ENCODE results near the gene FBXO28. TPM values are rescaled to one million over a fixed set of nuclear protein-coding genes. Genes with fewer than 3 reads are reported as not detected.
A peak's percentile ranks its signal among the peaks of the same experiment; 100 is the strongest.

The FBXO28 gene
- total RNA-seq, 1 donor from 2014 or later: 51.8 TPM

GRCh38 chr1:224138198-224138597 lies 24.3 kb downstream of the FBXO28 start:
- DNase-seq (ENCODE audit: low spot score in 2 of 2) (no peak), FAIRE-seq (no peak)

GRCh38 chr1:224141693-224142092 lies 27.8 kb downstream of the FBXO28 start:
- DNase-seq (ENCODE audit: low spot score in 2 of 2) (no peak), FAIRE-seq (no peak)

GRCh38 chr1:224149709-224150108 lies 35.8 kb downstream of the FBXO28 start:
- DNase-seq (ENCODE audit: low spot score in 2 of 2): no peak
- FAIRE-seq: no peak

GRCh38 chr1:224151117-224151516 lies 37.2 kb downstream of the FBXO28 start:
- FAIRE-seq (no peak), DNase-seq (ENCODE audit: low spot score in 2 of 2) (no peak)

- no peak for DNase-seq (ENCODE audit: low spot score in 2 of 2)
- FAIRE-seq: no peak
Observed at GRCh38 chr1:224157316-224157715, 43.4 kb downstream of the FBXO28 start.

- DNase-seq (ENCODE audit: low spot score in 2 of 2) (no peak), FAIRE-seq (no peak)
Observed at GRCh38 chr1:224159541-224159940, 45.6 kb downstream of the FBXO28 start.

- FAIRE-seq: no peak
- no peak for DNase-seq (ENCODE audit: low spot score in 2 of 2)
Observed at GRCh38 chr1:224160171-224160682, 46.3 kb downstream of the FBXO28 start.

GRCh38 chr1:224162768-224163167 lies 48.9 kb downstream of the FBXO28 start:
- no peak for FAIRE-seq
- DNase-seq (ENCODE audit: low spot score in 2 of 2): no peak

- FAIRE-seq (no peak), DNase-seq (ENCODE audit: low spot score in 2 of 2) (no peak)
Observed at GRCh38 chr1:224163311-224163710, 49.4 kb downstream of the FBXO28 start.

- DNase-seq (ENCODE audit: low spot score in 2 of 2) (no peak), FAIRE-seq (no peak)
Observed at GRCh38 chr1:224168859-224169380, 55.0 kb downstream of the FBXO28 start.

GRCh38 chr1:224169718-224170270 lies 55.9 kb downstream of the FBXO28 start:
- FAIRE-seq (no peak), DNase-seq (ENCODE audit: low spot score in 2 of 2) (no peak)

GRCh38 chr1:224170343-224170742 lies 56.4 kb downstream of the FBXO28 start:
- DNase-seq (ENCODE audit: low spot score in 2 of 2) (no peak), FAIRE-seq (no peak)

- DNase-seq (ENCODE audit: low spot score in 2 of 2) (peak in 1 of 2 donors; percentile 24), FAIRE-seq (no peak)
Observed at GRCh38 chr1:224170748-224171478, 57.0 kb downstream of the FBXO28 start.

- FAIRE-seq: no peak
- no peak for DNase-seq (ENCODE audit: low spot score in 2 of 2)
Observed at GRCh38 chr1:224172229-224172628, 58.3 kb downstream of the FBXO28 start.

GRCh38 chr1:224173523-224173922 lies 59.6 kb downstream of the FBXO28 start:
- DNase-seq (ENCODE audit: low spot score in 2 of 2) (no peak), FAIRE-seq (no peak)

GRCh38 chr1:224175617-224176016 lies 61.7 kb downstream of the FBXO28 start:
- FAIRE-seq (no peak), DNase-seq (ENCODE audit: low spot score in 2 of 2) (no peak)

- FAIRE-seq: no peak
- DNase-seq (ENCODE audit: low spot score in 2 of 2): no peak
Observed at GRCh38 chr1:224177356-224177999, 63.6 kb downstream of the FBXO28 start.

- DNase-seq (ENCODE audit: low spot score in 2 of 2): no peak
- no peak for FAIRE-seq
Observed at GRCh38 chr1:224178894-224179293, 65.0 kb downstream of the FBXO28 start.

GRCh38 chr1:224180783-224181452 lies 67.0 kb downstream of the FBXO28 start:
- no peak for FAIRE-seq
- no peak for DNase-seq (ENCODE audit: low spot score in 2 of 2)

- no peak for FAIRE-seq
- DNase-seq (ENCODE audit: low spot score in 2 of 2): no peak
Observed at GRCh38 chr1:224181453-224181810, 67.5 kb downstream of the FBXO28 start.

Measured in frontal cortex (tissue), 4 donors.